HG03025 (cell line): Measurements from ENCODE around the gene AKAP14.
A peak's percentile ranks its signal among the peaks of the same experiment; 100 is the strongest.
"Not testable (repeated sequence)": the region's sequence is repeated elsewhere in the genome, so short reads cannot be mapped to it uniquely, and the experiment has no call there.

Experiments
- ATAC-seq: cut with Tn5 transposase; IDR thresholded peaks from one replicate; pipeline ENCODE4 v1.9.1; 2021; ENCODE audit warnings: mild to moderate bottlenecking, moderate library complexity; ENCODE audit not compliant: unreplicated experiment, low FRiP score

AKAP14 gene

DNA sequence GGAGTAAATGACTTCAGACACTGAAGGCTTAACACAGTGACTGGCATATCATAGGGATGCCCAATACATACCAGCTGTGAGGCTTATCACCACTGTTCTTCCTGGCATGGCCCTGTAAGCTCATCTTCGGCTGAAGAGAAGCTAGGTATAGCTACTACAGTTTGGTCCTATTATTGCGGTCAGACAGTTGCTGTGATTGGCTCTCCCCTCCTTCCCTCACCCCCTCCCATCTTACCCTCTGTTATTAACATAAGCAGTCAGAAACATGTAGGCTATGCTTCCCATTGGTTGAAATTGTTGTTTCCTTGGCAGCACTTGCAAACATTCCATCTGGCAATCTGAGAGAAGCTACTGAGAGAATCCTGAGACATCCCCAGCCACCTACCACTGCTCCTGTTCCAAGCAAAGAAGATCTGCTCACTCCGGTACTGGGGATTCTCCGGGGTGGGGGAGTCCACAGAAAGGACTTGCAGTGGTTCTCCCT is at the start of gene AKAP14:
AKAP14 (plus strand) TSS at position 51 of the 484 bp plus-strand sequence. CDS start 7,331 bp downstream, outside the sequence.
- ATAC-seq, result no peak

- ATAC-seq, result peak; percentile 94
Observed at GRCh38 chrX:119852382-119853353, 43.0 kb upstream of the AKAP14 start, which contains the start of gene UPF3B. UPF3B (minus strand) TSS chrX:119852963; CDS start chrX:119852928, 35 bp downstream.

GRCh38 chrX:119853444-119853843 is 42.2 kb upstream of the AKAP14 start:
- ATAC-seq, result no peak

- ATAC-seq, result peak; percentile 12
Observed at GRCh38 chrX:119870626-119871131, 25.0 kb upstream of the AKAP14 start.

DNA sequence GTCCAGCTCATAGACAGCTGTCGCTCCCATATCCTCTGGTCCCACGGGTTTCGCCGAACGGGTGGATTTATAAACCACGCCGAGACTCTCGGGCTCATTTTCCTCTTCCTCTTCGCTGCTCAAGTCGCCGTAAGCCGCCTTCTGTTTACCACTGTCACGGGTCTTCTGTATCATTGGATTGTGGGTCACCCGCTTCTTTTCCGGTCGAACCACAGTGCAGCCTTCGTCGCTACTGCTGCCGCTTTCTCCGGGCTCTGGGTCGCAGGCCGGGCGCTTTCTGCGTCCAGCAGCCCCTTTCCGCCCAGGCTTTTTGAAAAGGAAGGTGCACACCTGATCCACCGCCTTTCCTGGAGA is 24.5 kb upstream of the AKAP14 start:
- peak; percentile 41 for ATAC-seq

- ATAC-seq, result peak; percentile 90
Observed at GRCh38 chrX:119871599-119872395, 23.9 kb upstream of the AKAP14 start, which contains the start of the genes NDUFA1 and RNF113A. NDUFA1 (plus strand) TSS chrX:119871832; CDS start chrX:119871912, 80 bp downstream. RNF113A (minus strand) TSS chrX:119871733; CDS start chrX:119871613, 120 bp downstream.

DNA sequence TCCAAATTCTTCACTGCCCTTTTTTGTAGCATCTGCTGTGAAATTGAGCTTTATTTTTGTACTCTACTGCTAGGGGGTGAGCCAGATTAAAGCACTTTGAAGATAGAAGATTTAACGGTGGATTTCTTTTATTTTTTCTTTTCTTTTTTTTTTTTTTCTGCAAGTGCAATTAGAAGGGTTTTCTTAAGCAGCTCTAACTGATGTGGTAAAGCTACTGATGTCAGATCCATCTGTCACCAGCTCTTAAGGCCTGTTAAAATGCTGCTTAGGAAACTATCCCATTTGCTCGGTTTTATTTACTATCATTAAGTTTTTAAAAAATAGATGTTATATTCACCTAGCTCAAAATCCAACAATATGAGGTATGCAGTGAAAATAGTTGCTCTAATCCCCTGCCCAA is 17.0 kb upstream of the AKAP14 start:
- ATAC-seq, result no peak

GRCh38 chrX:119880076-119880475 is 15.6 kb upstream of the AKAP14 start:
- no peak for ATAC-seq

DNA sequence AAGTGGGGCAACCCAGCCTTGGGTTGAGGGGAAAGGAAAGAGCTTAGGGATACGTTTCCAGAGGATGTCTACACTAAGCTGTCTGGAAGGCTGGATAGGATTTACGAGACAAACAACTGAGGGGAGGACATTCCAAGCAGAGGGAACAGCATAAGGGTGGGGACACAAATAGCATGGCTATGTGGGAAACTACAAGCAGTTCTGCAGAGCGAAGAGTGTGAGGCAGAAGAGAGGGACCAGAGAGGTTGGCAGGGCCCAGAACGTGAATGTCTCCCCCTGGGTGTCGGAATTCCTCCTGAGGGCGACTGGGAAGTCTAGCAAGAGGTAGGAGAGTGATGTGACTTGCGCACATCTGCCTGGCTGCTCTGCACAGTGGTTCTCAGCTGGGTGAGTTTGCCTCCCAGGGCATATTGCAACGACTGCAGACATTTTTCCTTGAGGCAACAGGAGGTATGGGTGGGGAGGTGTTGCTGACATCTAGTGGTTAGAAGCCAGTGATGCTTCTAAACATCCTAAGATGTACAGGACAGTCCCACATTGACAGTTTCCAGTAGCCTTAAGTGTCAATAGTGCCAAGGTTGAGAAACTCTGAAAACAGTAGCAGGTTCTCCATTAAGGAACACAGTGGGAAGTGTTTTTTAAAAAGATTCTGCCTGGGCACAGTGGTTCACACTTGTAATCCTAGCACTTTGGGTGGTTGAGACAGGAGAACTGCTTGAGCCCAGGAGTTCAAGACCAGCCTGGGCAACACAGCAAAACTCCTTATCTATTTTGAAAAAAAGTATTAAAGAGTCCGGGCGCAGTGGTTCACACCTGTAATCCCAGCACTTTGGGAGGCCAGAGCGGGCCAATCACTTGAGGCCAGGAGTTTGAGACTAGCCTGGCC is 14.9 kb upstream of the AKAP14 start:
- peak; percentile 74 for ATAC-seq

GRCh38 chrX:119885554-119886428 is 9.9 kb upstream of the AKAP14 start:
- no peak for ATAC-seq

DNA sequence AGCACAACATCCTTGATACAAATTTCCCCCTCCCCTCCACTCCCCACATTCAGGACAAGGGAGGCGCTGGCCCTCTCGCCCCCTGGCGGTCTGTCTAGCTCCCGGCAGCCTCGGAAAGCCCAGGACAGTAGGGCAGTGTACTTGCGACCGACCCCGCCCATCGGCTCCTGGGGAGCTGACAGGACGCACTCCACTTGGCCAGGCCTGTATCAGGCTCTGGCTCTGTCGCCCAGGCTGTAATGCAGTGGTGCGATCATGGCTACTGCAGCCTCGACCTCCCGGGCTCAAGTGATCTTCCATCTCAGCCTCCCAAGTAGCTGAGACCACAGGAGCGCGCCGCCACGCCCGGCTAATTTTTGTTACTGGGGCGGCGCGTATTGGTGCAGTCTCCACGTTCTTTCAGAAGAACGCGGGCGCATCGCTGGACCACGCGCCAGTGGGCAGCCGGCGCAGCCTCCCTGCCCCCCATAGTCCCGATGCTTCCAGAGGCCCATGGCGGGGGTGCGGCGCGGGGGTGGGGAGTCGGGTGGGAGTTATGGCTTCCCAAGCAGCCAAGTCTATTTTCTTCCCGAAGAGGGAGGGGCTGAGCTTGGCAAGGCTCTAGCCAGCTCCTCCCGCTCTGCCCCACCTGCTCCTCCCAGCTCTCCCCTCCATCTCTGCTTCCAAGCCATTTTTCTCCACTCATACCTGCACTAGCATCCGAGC is 7.8 kb upstream of the AKAP14 start:
- peak; percentile 69 for ATAC-seq

GRCh38 chrX:119890626-119891025 is 5.1 kb upstream of the AKAP14 start:
- not testable (repeated sequence) for ATAC-seq

GRCh38 chrX:119891961-119892692 is 3.6 kb upstream of the AKAP14 start:
- not testable (repeated sequence) for ATAC-seq

- no peak for ATAC-seq
Observed at GRCh38 chrX:119899125-119899524, 3.4 kb downstream of the AKAP14 start.

DNA sequence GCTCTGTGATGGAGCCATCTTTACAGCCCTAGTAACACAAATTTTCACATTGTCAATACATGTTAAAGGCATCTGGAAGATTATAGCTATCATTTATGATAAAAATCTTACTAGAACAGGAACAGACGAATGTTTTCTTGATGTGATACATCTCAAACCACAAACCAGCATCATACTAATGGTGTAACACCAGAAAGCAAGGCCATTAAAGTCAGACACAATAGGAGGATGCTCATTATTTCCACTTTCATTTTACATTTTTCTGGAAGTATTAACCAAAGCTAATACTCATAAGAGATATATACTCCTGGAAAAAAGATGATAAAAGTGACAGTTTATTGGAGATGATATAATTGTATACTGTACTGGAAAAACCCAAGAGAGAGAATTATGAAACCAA is 5.3 kb downstream of the AKAP14 start:
- ATAC-seq, result no peak

DNA sequence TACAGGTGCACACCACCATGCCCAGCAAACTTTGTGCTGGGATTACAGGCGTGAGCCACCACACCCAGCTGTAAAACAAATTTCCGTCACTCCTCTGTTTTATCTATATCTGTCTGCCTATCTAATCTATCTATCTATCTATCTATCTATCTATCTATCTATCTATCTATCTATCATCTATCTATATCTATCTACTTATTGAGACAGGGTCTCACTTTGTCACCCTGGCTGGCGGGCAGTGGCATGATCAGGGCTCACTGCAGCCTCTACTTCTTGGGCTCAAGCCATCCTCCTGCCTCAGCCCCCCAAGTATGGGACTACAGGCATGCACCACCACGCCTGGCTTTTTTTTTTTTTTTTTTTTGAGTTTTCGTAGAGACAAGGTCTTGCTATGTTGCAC is 20.6 kb downstream of the AKAP14 start:
- no peak for ATAC-seq

GRCh38 chrX:119917877-119918276 is 22.2 kb downstream of the AKAP14 start:
- no peak for ATAC-seq
